ENCODE measurements around the gene EVC.
"Not testable (repeated sequence)": the region's sequence is repeated elsewhere in the genome, so short reads cannot be mapped to it uniquely, and the experiment has no call there.

Gene EVC

DNA sequence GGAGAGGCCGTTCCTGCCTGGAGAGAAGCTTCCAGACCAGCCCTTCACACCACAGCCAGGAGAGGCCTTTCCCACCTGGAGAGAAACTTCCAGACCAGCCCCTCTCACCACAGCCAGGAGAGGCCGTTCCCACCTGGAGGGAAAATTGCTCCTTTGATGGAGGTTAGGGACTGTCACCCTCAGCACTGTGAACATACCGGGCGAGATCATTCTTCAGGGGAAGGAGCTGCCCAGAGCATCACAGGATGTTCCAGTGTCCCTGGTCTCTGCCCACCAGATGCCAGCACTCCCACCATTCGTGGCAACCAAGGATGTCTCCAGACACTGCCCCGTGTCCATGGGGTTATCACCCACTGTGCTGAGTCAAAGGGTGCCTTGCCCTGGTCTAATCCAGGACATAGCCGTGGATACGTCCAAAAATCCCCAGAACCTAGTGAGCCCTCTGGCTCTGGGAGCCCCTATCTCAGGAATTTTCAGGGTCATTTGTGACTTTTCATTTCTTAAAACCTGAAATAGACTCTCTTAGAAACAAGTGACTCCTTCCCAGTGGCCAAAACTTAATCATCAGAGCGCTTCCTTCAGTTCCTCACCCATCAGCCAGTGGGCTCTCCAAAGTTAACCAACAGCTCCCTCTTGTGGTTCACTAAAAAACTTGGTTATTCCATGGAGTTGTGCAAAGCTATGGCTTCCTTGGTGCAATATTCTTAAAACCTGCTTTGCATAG lies 101.7 kb downstream of the EVC start:
- DNase-seq (ENCODE audit: low read depth): no peak

DNA sequence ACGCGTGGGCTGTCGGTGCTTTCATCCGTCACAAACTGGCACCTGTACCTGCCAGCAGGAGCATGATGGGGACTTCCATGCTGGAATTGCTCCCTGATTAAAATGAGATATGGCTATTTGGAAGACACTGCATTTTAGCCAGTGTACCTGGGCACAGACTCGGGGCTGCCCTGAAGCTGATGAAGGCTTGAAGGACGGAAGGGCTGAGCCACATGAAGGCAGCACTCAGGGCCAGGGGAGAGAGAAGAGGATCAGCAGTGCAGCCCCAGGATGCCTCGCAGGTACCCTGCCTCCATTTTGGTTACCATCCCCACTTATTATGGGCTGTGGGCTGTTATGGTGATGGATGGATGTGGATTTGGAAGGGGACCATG lies 102.9 kb downstream of the EVC start:
- no peak for DNase-seq (ENCODE audit: low read depth)

DNA sequence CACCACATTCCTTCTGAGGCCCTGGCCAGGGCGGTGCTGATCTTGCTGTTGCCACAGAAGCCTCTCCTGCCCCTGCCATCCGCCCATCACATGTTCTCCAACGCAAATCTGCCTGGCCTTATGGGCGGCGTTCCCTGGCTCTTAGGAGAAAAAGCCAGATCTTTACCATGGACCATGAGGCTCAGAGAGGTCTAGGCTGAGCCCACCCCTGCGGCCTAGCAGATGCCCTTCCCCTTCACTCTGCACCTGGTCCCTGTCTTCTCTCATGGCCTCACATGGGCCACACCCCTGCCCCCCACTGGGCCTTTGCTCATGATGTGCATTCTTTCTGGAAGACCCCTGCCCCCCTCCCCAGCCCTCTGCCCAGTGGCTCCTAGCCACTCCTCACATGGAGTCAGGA lies 103.4 kb downstream of the EVC start:
- DNase-seq (ENCODE audit: low read depth): no peak

DNA sequence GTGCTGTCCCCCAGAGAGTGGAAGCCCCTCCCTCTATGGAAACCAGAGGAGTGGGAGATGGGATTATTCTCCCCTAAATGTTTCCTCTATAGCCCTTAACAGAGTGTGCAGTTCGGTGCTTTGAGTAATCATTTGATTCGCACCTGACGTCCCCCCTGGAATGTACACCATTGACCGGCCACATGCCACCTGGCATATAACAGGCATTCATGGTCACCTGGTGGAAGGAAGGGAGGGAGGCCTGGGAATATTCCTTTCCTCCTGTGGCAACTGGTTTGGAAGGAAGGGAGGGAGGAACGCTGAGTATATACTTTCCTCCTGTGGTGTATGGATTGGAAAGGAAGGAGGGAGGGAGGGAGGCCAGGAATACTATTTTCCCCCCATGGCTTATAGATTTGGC lies 104.6 kb downstream of the EVC start:
- no peak for DNase-seq (ENCODE audit: low read depth)

DNA sequence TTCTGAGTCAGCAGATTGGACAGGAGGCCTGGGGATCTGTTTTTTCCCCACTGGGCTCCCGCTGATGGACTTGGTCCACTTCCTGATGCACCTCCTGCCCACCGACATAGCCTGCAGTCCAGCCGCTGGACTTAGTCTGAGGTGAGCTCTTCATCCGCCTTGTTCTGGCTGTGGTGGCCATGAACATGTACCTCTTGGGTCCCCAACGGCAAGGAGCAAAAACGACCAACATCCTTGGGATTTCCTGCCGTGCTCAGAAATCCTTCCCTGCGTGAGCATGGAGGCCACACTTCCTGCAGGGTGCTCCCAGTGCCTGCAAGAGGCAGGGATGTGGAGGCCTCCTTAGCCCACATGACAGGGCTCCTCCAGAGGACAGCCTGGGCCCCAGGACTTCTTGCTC lies 105.1 kb downstream of the EVC start:
- no peak for DNase-seq (ENCODE audit: low read depth)

DNA sequence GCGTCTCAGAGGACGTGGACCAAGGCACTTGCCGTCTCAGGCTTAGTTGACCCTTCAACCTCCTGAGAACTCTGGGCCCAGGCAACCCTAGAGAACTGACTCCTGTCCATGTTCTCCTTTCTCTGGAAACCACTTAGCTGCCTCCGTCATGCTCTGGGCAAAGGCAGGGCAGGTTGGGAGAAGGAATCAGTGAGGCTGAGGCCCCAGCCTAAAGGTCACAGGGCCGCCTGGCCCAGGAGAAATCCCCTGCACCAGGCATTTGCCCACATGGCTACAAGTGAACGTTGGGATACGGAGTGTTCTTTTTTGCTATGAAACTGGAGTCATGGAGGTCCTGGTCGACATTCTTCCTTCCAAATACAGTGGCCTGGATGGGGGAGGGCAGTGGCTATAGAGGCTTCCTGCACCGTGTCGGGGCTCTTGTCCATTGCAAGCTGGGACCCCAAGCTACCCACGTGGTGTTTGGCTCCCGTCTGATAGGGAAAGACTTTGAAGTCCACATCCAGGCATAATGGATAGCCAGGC lies 105.9 kb downstream of the EVC start:
- DNase-seq (ENCODE audit: low read depth): no peak

DNA sequence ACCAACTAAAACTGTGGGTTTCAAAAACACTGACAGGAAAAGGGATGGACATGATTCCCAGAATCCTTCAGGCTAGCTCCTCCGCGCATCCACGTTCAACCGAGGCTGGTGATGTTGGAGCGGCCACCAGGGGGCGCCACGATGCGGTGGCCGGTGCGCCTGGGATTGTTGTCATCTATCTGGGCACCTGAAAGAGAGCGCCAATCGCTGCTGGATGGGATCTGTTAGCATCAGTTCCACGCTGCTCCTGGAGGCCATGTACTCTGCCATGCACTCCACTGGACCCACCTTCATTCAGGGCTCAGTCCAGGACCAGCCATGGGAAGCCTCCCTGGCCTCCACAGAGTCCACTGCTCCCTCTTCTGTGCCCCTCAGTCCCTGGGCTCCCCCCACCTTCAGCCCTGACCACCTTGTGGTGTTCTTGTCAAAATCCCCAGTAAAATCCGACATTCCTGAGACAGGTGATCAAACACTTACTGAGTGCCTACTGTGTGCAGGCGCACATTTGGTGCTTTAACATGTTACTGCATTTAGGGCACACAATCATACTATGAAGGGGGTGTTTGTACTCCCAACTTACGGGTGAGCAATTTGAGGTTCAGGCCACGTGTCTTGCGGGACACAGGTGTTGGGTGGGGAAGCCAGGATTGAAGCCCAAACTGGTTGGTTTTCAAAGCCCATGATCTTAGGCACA lies 110.8 kb downstream of the EVC start:
- no peak for DNase-seq (ENCODE audit: low read depth)

DNA sequence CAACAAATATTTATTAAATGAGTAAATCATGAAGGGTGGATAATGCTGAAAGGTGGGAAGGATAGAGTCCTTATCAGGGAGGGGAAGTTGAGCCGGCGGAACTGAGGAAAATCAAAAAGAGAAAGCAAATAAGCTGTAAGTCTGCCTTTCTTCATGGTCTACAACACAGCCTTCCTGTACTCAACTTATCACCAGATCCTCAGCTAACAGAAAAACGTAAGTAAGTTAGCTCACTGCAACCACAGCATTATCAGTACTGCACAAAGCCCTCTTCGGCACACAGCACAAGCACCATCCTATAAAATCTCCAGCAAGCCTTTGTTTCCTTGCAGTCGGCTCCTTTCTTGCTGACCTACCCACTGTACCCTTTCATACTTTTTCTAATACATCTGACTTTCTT lies 111.6 kb downstream of the EVC start:
- DNase-seq (ENCODE audit: low read depth): no peak

DNA sequence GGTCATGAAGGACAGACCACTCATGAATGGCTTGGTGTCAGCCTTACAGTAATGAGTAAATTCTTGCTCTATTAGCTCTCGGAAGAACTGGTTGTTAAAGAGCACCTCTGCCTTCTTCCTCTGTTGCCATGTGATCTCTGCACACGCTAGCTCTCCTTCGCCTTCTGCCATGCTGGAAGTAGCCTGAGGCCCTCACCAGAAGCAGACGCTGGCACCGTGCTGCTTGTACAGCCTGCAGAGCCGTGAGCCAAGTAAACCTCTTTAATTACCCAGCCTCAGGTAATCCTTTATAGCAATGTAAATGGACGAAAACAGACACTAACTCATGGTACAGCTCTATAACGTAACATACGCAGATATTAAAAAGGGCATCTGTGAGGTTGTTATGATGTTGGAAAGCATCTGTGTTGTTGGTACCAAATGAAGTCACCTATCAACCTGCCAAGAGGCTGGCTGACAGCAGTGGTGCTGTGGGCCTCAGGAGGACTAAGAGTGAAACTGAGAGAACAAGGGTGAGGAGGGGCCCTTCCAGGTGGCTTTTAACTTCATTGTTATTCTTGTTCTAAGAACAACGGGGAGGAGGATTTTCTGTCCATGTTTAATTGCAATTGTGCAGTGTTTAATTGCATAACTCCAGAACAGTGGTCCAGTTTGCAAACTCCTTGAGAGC lies 112.7 kb downstream of the EVC start:
- DNase-seq (ENCODE audit: low read depth): no peak

DNA sequence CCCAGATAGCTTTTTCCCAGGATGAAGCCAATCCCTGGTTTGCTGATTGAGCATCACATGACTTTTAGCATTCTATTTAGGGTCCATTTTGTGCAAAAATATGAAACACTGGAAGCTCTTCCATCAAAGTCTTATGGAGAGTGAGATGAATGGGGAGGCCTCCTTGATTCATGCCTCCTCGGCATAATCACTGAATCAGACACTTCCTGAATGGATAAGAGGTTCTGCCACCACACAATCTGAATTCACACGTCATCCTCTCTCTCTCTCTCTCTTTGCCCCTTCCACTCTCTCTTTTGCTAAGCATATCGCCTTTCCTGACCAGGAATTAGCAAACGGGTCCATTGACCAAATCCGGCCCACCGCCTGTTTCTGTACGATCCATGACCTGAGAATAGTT lies 113.2 kb downstream of the EVC start:
- DNase-seq (ENCODE audit: low read depth): no peak

DNA sequence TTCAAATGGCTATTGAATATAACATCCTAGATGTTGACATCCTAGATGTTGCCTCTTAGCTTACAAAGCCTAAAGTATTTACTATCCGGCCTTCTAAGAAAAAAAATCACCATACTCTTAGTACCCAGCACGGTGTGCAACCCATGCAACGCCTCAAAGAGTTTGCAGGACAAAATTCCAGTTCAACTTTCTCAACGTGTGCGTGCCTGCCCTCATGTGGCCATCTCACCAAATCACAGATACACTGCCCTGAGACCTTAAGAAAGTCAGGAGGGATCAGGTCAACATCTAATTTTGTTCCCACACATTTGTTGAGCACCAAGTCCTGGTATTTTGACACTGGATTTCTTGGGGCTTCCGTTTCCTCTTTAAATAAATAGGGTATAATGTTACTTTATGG lies 113.6 kb downstream of the EVC start:
- no peak for DNase-seq (ENCODE audit: low read depth)

DNA sequence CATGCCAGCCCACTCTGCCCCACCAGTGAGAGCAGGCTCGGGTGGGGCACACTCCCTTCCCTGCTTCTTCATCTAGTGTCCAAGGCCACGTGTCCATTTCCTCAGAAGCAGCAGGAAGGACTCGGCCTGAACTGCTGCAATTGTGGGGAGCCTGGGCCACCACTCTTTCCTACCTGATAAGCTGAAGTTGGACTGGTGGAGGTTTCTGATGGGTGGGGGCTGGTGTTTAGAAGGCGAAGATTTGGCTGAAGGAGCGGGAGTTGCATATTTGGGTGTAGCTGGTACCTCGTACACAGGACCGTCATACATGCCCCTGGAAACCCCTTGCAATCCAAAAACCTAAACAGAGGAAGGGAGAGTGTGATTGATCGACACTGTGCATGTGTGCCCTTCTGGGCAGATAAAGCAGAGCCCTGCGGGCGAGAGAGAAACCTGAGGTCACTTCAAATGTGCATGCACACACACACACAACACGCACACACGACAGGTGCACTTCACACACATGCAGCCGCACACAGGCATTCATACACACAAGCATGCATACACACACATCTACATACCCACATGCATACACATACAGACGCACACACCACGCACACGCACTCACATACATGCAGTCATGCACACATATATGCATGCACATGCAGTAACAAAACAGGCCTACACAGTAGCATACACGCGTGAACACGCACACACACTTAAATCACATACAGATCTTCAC lies 114.5 kb downstream of the EVC start:
- no peak for DNase-seq (ENCODE audit: low read depth)

DNA sequence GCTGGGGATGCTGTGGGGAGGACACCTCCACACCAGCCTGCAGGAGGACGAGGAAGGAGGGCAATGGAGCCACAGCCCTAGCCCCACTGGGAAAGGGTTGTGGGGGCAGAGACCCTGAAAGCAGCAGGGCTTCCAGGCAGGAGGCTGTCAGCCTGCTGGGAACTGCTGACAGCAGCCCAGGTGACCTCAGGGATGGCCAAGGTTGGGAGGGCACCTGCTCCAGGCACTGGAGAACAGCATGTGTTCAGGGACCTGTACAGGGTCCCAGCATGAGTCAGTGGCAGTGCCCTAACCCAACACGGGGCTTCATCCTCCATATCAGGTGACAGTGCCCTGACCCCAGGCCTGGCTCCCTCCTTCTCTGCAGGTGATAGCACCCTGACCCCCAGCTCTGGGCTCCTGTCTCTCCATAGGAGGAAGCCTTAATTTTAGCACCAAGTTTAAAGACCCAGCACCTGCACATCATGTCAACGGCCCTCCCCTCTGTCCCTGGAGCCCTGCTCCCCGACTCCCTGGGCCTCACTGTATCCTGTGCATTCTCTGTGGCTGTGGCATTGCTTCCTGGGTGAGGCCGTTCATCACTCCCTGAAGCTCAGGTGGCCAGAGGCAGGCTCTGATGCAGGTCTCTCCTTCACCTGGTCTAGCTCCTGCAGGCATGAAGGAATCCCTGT lies 115.6 kb downstream of the EVC start:
- no peak for DNase-seq (ENCODE audit: low read depth)

DNA sequence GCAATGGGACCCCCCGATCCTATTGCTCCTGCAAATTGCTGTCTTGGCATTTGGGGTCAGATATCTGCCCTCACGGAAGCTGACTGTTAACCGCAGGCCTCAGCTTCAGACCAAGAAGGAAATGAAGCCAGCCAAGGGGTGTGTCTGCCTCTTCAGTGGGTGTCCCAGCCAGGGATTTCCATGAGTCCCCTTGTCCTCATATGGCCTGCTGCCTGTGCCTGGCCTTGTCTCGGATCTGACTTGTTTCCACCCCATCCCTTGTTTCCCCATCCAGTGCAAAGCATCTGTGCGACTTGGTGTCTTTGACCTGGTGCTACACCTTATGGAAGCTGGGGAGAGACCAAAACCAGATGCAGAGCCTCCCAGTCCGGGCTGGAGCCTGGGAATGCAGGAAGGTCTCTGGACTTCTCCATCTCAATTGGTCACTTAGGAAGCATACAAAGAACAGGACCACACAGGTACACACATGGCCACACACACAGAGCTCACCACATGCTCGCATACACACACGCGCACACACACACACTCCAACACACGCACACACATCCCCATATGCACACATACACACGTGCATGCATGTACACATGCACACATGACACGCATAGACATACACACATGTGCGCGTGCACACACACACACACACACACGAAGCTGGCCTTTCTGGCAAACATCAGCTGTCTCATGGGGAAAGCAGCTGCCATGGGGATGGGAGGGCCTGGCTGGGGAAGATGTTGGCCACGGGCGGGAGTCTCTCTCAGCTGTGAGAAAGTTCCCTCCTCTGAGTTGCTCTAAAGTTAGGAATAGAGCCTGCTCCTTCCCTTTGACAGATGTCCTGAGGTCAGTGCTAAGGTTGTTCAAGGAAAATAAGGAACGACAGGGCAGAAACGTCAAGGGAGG lies 116.4 kb downstream of the EVC start:
- DNase-seq (ENCODE audit: low read depth): no peak

DNA sequence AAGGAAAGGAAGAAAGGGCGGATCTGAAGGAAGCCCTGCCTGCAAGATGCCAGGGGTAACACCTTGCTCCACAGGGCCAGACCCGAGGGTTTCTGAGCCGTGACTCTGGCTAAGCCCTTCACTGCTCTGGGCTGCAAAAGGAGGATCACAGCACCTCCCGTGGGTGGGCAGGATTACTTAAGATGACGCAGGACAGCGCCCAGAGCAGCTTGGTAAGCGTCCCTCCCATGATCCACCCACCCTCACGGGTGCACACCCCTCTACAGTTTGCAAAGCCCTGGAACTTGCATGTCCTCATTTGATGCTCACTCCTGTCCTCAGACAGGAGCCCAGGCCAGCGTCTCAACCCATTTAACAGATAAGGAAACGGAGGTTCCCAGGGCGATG lies 117.0 kb downstream of the EVC start:
- DNase-seq (ENCODE audit: low read depth): no peak

DNA sequence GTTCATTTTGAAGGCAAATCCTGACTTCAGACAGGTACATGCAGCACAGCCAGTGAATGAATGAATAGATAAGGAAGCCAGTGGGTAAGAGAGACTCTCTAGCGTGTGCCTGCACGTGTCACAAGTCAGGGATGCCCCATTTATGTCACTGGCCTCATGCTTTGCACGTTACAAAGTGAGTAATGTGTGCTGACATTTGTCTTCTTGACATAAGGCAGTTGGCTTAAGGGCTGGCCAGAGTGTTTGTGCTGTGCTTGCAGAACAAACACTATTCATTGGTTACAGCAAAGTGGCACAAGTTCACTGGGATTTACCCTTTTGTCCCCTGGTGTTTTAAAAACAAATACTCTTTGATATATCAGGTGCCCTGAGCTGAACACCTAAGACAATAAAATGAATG lies 125.9 kb downstream of the EVC start:
- DNase-seq (ENCODE audit: low read depth): no peak

DNA sequence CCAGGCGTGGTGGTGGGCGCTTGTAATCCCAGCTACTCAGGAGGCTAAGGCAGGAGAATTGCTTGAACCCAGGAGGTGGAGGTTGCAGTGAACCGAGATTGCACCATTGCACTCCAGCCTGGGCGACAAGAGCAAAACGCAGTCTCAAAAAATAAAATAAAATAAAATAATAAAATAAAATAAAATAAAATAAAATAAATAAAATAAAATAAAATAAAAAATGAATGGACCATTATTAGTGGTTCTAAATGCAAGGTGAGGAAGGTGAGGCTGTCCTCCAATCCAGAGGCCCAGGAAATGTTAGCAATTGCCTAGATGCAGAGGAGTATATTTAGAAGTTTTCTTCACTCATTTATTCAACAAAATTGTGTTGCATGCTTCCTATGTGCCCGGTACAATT lies 126.5 kb downstream of the EVC start:
- not testable (repeated sequence) for DNase-seq (ENCODE audit: low read depth)

DNA sequence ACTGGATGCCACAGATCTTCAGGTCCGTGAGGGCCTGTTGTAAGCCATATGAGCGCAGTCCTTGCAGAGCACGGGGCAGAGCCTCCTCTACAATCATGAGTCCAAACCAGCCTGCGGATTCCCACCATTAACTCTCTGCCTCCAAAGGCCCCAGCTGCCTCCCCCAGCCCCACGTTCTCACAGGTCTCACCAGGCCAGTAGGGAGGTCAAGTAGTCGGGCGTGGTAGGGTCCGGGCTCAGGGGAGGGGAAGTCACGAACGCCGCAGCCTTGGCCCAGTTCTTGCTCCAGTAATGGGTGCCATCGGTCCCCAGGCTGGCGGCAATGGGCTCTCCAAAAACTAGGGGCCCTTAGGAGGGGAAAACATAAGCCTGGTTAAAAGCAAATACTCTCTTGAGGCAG lies 128.3 kb downstream of the EVC start:
- DNase-seq (ENCODE audit: low read depth): no peak

DNA sequence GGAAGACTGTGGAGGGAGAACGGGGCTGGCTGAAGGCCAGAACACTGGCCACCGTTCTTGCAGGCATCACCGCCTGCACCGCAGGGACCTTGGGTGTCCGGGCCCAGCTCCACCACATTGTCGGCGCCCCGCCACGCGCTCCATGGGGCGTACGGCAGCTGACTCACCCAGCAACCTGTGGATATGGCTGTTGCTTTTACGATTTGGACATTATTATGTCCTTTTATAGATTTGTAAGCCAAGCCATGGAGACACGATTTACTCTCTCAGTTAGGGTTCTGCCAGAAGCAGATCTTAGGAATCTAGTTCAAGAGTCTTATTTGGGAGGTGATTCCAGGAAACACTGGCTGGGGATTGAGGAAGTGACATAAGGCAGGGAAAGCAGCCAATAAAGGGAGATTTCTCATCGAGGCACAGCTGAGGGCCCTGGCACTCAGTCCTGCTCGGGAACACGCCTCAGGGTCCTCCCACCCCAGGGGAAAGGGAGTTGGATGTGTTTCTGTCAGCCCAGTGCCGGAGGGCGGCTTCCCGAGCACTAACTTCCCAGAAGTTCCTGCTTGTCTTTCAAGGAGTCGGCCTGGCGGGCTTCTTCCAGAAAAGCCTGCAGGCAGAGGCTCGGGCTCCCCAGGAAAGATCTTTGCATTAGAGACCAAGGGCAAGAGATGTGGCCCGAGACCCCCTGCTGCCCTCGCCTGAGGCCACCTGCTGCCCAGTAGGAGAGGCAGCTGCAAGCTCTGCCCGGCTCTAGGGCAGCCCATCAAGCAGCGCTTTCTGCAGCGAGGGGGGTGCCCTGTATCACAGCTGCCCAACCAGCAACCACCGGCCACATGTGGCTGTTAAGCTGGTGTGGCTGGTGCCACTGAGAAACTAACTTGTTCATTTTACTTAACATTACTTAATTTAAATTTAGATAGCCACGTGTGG lies 129.0 kb downstream of the EVC start:
- DNase-seq (ENCODE audit: low read depth): no peak

DNA sequence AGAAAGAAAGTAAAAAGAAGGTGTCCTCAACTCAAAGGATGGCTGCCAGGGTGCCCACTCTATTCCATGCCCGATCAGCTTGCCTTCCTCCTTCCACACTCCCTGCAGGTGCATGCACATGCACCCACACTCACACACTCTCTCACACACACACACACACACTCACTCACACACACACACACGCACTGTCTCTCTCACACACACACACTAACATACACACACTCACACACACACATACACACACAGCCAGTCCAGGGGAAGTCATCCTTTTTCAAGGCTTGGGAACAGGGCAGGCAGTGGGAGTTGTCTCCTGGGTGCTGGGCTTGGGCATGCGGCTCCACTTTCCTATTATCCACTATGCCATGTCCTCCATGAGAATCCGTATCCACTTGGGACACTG lies 131.5 kb downstream of the EVC start:
- no peak for DNase-seq (ENCODE audit: low read depth)

All from T follicular helper cell (primary cell).